HG03064 (cell line): ENCODE measurements around the gene OR6C70.
"Not testable (repeated sequence)": the region's sequence is repeated elsewhere in the genome, so short reads cannot be mapped to it uniquely, and the experiment has no call there.

Experiments used
- ATAC-seq: cut with Tn5 transposase; IDR thresholded peaks from one replicate; pipeline ENCODE4 v1.9.1; 2021; ENCODE audit warnings: low read depth; ENCODE audit not compliant: unreplicated experiment

OR6C70 gene

GRCh38 chr12:55470088-55470829, at the start of gene OR6C70:
Gene OR6C70 (minus strand): TSS chr12:55470138. CDS start chr12:55470138, 0 bp downstream.
- no peak for ATAC-seq

- ATAC-seq, result no peak
Observed at GRCh38 chr12:55516391-55516790, 46.5 kb upstream of the OR6C70 start.

GRCh38 chr12:55515696-55516095, 45.8 kb upstream of the OR6C70 start:
- no peak for ATAC-seq

- no peak for ATAC-seq
Observed at GRCh38 chr12:55501601-55502000, 31.7 kb upstream of the OR6C70 start.

- no peak for ATAC-seq
Observed at GRCh38 chr12:55499810-55500252, 29.9 kb upstream of the OR6C70 start.

GRCh38 chr12:55499231-55499630, 29.3 kb upstream of the OR6C70 start:
- no peak for ATAC-seq

GRCh38 chr12:55495490-55495889, 25.6 kb upstream of the OR6C70 start:
- no peak for ATAC-seq

- ATAC-seq, result no peak
Observed at GRCh38 chr12:55492078-55492477, 22.1 kb upstream of the OR6C70 start, which contains the start of gene OR6C68. Gene OR6C68 (plus strand): TSS chr12:55492378. CDS start chr12:55492378, 0 bp downstream.

- ATAC-seq, result not testable (repeated sequence)
Observed at GRCh38 chr12:55484284-55484683, 14.3 kb upstream of the OR6C70 start.

GRCh38 chr12:55479136-55479535, 9.2 kb upstream of the OR6C70 start:
- not testable (repeated sequence) for ATAC-seq

- ATAC-seq, result no peak
Observed at GRCh38 chr12:55472264-55472663, 2.3 kb upstream of the OR6C70 start.

GRCh38 chr12:55469291-55469690, 647 bp downstream of the OR6C70 start:
- ATAC-seq, result no peak

GRCh38 chr12:55467836-55468235, 2.1 kb downstream of the OR6C70 start:
- no peak for ATAC-seq

- ATAC-seq, result not testable (repeated sequence)
Observed at GRCh38 chr12:55464926-55465325, 5.0 kb downstream of the OR6C70 start.

- no peak for ATAC-seq
Observed at GRCh38 chr12:55448825-55449224, 21.1 kb downstream of the OR6C70 start.

GRCh38 chr12:55446326-55446725, 23.6 kb downstream of the OR6C70 start:
- ATAC-seq, result no peak

GRCh38 chr12:55445357-55445756, 24.6 kb downstream of the OR6C70 start:
- no peak for ATAC-seq

GRCh38 chr12:55443776-55444175, 26.2 kb downstream of the OR6C70 start, which contains the start of gene OR6C2:
Gene OR6C2 (plus strand): TSS chr12:55444076. CDS start chr12:55452214, 8,138 bp downstream.
- ATAC-seq, result no peak

- not testable (repeated sequence) for ATAC-seq
Observed at GRCh38 chr12:55441233-55441632, 28.7 kb downstream of the OR6C70 start.

- no peak for ATAC-seq
Observed at GRCh38 chr12:55428331-55429243, 41.4 kb downstream of the OR6C70 start.

GRCh38 chr12:55425954-55426353, 44.0 kb downstream of the OR6C70 start, which contains the start of gene OR6C76:
Gene OR6C76 (plus strand): TSS chr12:55426254. CDS start chr12:55426254, 0 bp downstream.
- ATAC-seq, result no peak
